Measurements from ENCODE around the gene SLC40A1. TPM values are rescaled to one million over a fixed set of nuclear protein-coding genes. Genes with fewer than 3 reads are reported as not detected.

SLC40A1 gene
- total RNA-seq, 2 donors from 2014 or later, result 86.7 to 169 TPM

GRCh38 chr2:189592353-189592984 is 11.9 kb upstream of the SLC40A1 start:
- WGBS, result 26% methylated on average over 1 of the region's 1 CpG
- intact Hi-C loops (cut with DNase I), result no loop called here
- H3K27ac ChIP-seq, result no peak overlapping the region

GRCh38 chr2:189587780-189588179 is 7.2 kb upstream of the SLC40A1 start:
- no peak for DNase-seq (ENCODE audit: low spot score)
- Histone ChIP-seq H3K27me3 (replicated peaks; ENCODE audit: insufficient read depth) (no peaks in the 10 kb centered on the region), H3K27ac (no peak overlapping the region), H3K4me3 (no peak overlapping the region), H3K9me3 (no peaks in the 10 kb centered on the region), H3K4me1 (replicated peaks) (no peaks in the 10 kb centered on the region), H3K36me3 (no peaks in the 10 kb centered on the region)
- TF ChIP-seq POLR2A (IDR thresholded peaks at IDR 0.05) (no peak), POLR2AphosphoS5 (IDR thresholded peaks at IDR 0.05) (no peak)
- TF ChIP-seq, protein P1, sequence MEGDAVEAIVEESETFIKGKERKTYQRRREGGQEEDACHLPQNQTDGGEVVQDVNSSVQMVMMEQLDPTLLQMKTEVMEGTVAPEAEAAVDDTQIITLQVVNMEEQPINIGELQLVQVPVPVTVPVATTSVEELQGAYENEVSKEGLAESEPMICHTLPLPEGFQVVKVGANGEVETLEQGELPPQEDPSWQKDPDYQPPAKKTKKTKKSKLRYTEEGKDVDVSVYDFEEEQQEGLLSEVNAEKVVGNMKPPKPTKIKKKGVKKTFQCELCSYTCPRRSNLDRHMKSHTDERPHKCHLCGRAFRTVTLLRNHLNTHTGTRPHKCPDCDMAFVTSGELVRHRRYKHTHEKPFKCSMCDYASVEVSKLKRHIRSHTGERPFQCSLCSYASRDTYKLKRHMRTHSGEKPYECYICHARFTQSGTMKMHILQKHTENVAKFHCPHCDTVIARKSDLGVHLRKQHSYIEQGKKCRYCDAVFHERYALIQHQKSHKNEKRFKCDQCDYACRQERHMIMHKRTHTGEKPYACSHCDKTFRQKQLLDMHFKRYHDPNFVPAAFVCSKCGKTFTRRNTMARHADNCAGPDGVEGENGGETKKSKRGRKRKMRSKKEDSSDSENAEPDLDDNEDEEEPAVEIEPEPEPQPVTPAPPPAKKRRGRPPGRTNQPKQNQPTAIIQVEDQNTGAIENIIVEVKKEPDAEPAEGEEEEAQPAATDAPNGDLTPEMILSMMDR (IDR thresholded peaks at IDR 0.05), result no peak
- intact Hi-C loops (cut with DNase I), result loop anchor here (10.0 kb wide), 1 partner anchor 123 kb away; no protein-coding TSS in a partner anchor
- WGBS, result 89% methylated on average over 4 of the region's 4 CpGs

More at GRCh38 chr2:189592353-189592984, 11.9 kb upstream of the SLC40A1 start:
- H3K36me3 ChIP-seq, result no peaks in the 10 kb centered on the region
- no peaks in the 10 kb centered on the region for H3K9me3 ChIP-seq
- DNase-seq (ENCODE audit: low spot score), result no peak
- no peaks in the 10 kb centered on the region for H3K27me3 ChIP-seq (replicated peaks; ENCODE audit: insufficient read depth)
- no peak overlapping the region for H3K4me3 ChIP-seq
- no peak for TF ChIP-seq POLR2A (IDR thresholded peaks at IDR 0.05)
- TF ChIP-seq POLR2AphosphoS5 (IDR thresholded peaks at IDR 0.05), result no peak
- TF ChIP-seq, protein P1 (IDR thresholded peaks at IDR 0.05), result no peak
- H3K4me1 ChIP-seq (replicated peaks), result no peaks in the 10 kb centered on the region

DNA sequence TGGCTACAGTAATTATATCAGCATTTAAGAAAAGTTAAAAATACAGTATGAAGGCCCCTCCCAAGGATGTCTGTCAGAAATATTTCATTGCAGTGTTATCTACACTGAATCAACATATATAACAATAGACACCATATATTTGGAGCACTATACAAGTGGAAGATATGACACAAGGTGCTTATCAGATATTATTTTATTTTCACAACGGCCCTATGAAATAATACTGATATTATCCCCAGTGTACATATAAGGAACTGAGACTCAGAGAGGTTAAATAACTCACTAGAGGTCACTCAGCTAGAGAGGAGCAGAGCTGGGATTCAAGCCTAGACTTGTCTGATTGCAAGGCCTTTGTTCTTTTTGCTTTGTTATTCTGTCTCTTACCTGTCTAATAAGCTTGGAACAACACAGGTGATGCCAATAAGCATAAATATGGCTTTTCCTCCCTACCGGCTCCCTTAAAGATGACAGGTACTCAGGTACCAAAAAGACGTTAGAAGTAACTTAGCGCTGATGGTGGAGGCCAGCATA is 4.7 kb upstream of the SLC40A1 start:
- TF ChIP-seq, protein P1 (IDR thresholded peaks at IDR 0.05), result no peak
- TF ChIP-seq POLR2AphosphoS5 (IDR thresholded peaks at IDR 0.05) (no peak), POLR2A (IDR thresholded peaks at IDR 0.05) (no peak)
- Histone ChIP-seq H3K27me3 (replicated peaks; ENCODE audit: insufficient read depth) (no peaks in the 10 kb centered on the region), H3K9me3 (no peaks in the 10 kb centered on the region), H3K4me1 (replicated peaks) (no peaks in the 10 kb centered on the region), H3K27ac (no peak overlapping the region), H3K4me3 (no peak overlapping the region), H3K36me3 (no peaks in the 10 kb centered on the region)
- intact Hi-C loops (cut with DNase I), result loop anchor here (10.0 kb wide), 1 partner anchor 120 kb away; no protein-coding TSS in a partner anchor
- no peak for DNase-seq (ENCODE audit: low spot score)
- 63% methylated on average over 4 of the region's 4 CpGs for WGBS

- no peaks in the 10 kb centered on the region for H3K36me3 ChIP-seq
- DNase-seq (ENCODE audit: low spot score), result no peak
- H3K4me1 ChIP-seq (replicated peaks), result no peaks in the 10 kb centered on the region
- H3K9me3 ChIP-seq, result no peaks in the 10 kb centered on the region
- no peak overlapping the region for H3K27ac ChIP-seq
- H3K4me3 ChIP-seq, result no peak overlapping the region
- TF ChIP-seq POLR2A (IDR thresholded peaks at IDR 0.05), result no peak
- TF ChIP-seq, protein P1 (IDR thresholded peaks at IDR 0.05), result no peak
- TF ChIP-seq POLR2AphosphoS5 (IDR thresholded peaks at IDR 0.05), result no peak
- H3K27me3 ChIP-seq (replicated peaks; ENCODE audit: insufficient read depth), result no peaks in the 10 kb centered on the region
- intact Hi-C loops (cut with DNase I), result loop anchor here (5.0 to 10.0 kb wide), 2 partner anchors 37 to 120 kb away; no protein-coding TSS in a partner anchor
These were observed 4.1 kb upstream of the SLC40A1 start for GRCh38 chr2:189584686-189585085.
